MCF 10A (cell line): Measurements from ENCODE around the gene ICAM5. TPM values are rescaled to one million over a fixed set of nuclear protein-coding genes. Genes with fewer than 3 reads are reported as not detected.

Experiments used
- BruUV-seq: library from RNA; stranded (reverse); fragments of 400-500 nt; replicated peaks from 2 replicates; lab custom pipeline; 2021; lab: Mats Ljungman, UMichigan
- CTCF ChIA-PET: fragments of 300-600 bp; sonication (Branson Sonifier 250); formaldehyde crosslinking; extraction: SDS; loops from one replicate; lab custom pipeline; 2021; ENCODE audit warnings: antibody characterized with exemption, inconsistent platforms; lab: Yijun Ruan, JAX
- POLR2A ChIA-PET: fragments of 300-600, 350-650 bp; sonication (Branson Sonifier 250); formaldehyde crosslinking; extraction: SDS; loops from one replicate; lab custom pipeline; 2020; ENCODE audit warnings: antibody characterized with exemption, inconsistent platforms; lab: Yijun Ruan, JAX
- DNase-seq: peaks from one replicate; pipeline ENCODE4 v3.0.0-alpha.2; 2018; ENCODE audit not compliant: unreplicated experiment
- H3K27ac Mint-ChIP-seq: one replicate; pipeline ENCODE4 v1.8.0; 2022; ENCODE audit warnings: mild to moderate bottlenecking, low read depth, mixed read lengths; ENCODE audit not compliant: unreplicated experiment
- H3K27me3 Mint-ChIP-seq: one replicate; pipeline ENCODE4 v1.8.0; 2022; ENCODE audit warnings: mixed read lengths; ENCODE audit not compliant: insufficient read depth, unreplicated experiment
- H3K36me3 Mint-ChIP-seq: one replicate; pipeline ENCODE4 v1.8.0; 2022; ENCODE audit warnings: mild to moderate bottlenecking, moderate library complexity, mixed read lengths; ENCODE audit not compliant: insufficient read depth, unreplicated experiment
- H3K4me1 Mint-ChIP-seq: one replicate; pipeline ENCODE4 v1.8.0; 2022; ENCODE audit warnings: mixed read lengths; ENCODE audit not compliant: insufficient read depth, unreplicated experiment
- H3K4me3 Mint-ChIP-seq: one replicate; pipeline ENCODE4 v1.8.0; 2022; ENCODE audit warnings: mild to moderate bottlenecking, moderate library complexity, mixed read lengths; ENCODE audit not compliant: unreplicated experiment
- H3K9me3 Mint-ChIP-seq: one replicate; pipeline ENCODE4 v1.8.0; 2022; ENCODE audit warnings: mixed read lengths; ENCODE audit not compliant: unreplicated experiment
- CTCF ChIP-seq: fragments of 200-600 bp; IDR thresholded peaks from one replicate; pipeline ENCODE4 v1.8.0; 2022; ENCODE audit warnings: antibody characterized with exemption, mild to moderate bottlenecking; ENCODE audit not compliant: unreplicated experiment
- intact Hi-C: fragments of 100-400 bp; cut with micrococcal nuclease; formaldehyde crosslinking; loops from 2 replicates; pipeline ENCODE4 v1.14.1; 2022
- total RNA-seq: library from RNA; stranded (reverse); gene quantifications from 2 replicates; pipeline ENCODE4 v1.2.3, GENCODE V29; 2022

Gene ICAM5
- total RNA-seq, 1 experiment from 2014 or later = 7.7 TPM

- Mint-ChIP-seq H3K36me3 (peaks cover 17% of the 10 kb centered on the region), H3K27ac (no peak overlapping the region), H3K9me3 (no peaks in the 10 kb centered on the region), H3K27me3 (no peaks in the 10 kb centered on the region), H3K4me3 (no peak overlapping the region), H3K4me1 (no peaks in the 10 kb centered on the region)
- ChIA-PET POLR2A (no interaction called here), CTCF (interaction anchor here (0.6 to 1.0 kb wide), 2 partner anchors 26 to 117 kb away, joined by 3 to 5 read pairs; no protein-coding TSS in a partner anchor)
- intact Hi-C loops = no loop called here
- no TSS peak for BruUV-seq
- DNase-seq = no peak
- TF ChIP-seq CTCF = no peak
These were observed 6.3 kb downstream of the ICAM5 start for GRCh38 chr19:10295847-10296591.

GRCh38 chr19:10299545-10300458 lies 10.1 kb downstream of the ICAM5 start:
- H3K4me1 Mint-ChIP-seq = peaks cover 8% of the 10 kb centered on the region
- no peak overlapping the region for H3K4me3 Mint-ChIP-seq
- POLR2A ChIA-PET = no interaction called here
- intact Hi-C loops = no loop called here
- H3K36me3 Mint-ChIP-seq = peaks cover 7% of the 10 kb centered on the region
- H3K9me3 Mint-ChIP-seq = no peaks in the 10 kb centered on the region
- no peak overlapping the region for H3K27ac Mint-ChIP-seq
- DNase-seq = no peak
- TF ChIP-seq CTCF = no peak
- no peaks in the 10 kb centered on the region for H3K27me3 Mint-ChIP-seq
- CTCF ChIA-PET = interaction anchor here (1.1 kb wide), 2 partner anchors 15 to 135 kb away, joined by 3 to 4 read pairs; no protein-coding TSS in a partner anchor
- BruUV-seq = no TSS peak

- no TSS peak for BruUV-seq
- ChIA-PET CTCF (interaction anchor here (0.5 to 1.4 kb wide), 5 partner anchors 9 to 74 kb away, joined by 3 to 5 read pairs (median 4); partner anchors contain the start of gene ICAM1), POLR2A (interaction anchor here (0.6 kb wide), 1 partner anchor 20 kb away, joined by 4 read pairs; no protein-coding TSS in a partner anchor)
- intact Hi-C loops = no loop called here
- peaks cover 8% of the 10 kb centered on the region for H3K4me1 Mint-ChIP-seq
- no peak overlapping the region for H3K4me3 Mint-ChIP-seq
- H3K9me3 Mint-ChIP-seq = no peaks in the 10 kb centered on the region
- DNase-seq = no peak
- no peaks in the 10 kb centered on the region for H3K36me3 Mint-ChIP-seq
- no peak for TF ChIP-seq CTCF
- H3K27me3 Mint-ChIP-seq = no peaks in the 10 kb centered on the region
- no peak overlapping the region for H3K27ac Mint-ChIP-seq
These were observed 15.5 kb downstream of the ICAM5 start for GRCh38 chr19:10305139-10305806.
